ENCODE results near the gene GNB1. TPM values are rescaled to one million over a fixed set of nuclear protein-coding genes. Genes with fewer than 3 reads are reported as not detected.

GNB1 gene
- total RNA-seq, 1 donor from 2014 or later: 427 TPM

- H3K27me3 Mint-ChIP-seq (ENCODE audit: unreplicated experiment): peaks cover 13% of the 10 kb centered on the region
- no peak for TF ChIP-seq CTCF (IDR thresholded peaks at IDR 0.05; ENCODE audit: unreplicated experiment)
- H3K36me3 Mint-ChIP-seq (ENCODE audit: low read depth, unreplicated experiment): peaks cover 53% of the 10 kb centered on the region
- H3K27ac Mint-ChIP-seq (ENCODE audit: unreplicated experiment): no peak overlapping the region
- no peak for DNase-seq (ENCODE audit: low spot score)
- peaks cover 41% of the 10 kb centered on the region for H3K4me1 Mint-ChIP-seq (ENCODE audit: unreplicated experiment)
- no peak overlapping the region for H3K4me3 Mint-ChIP-seq (ENCODE audit: unreplicated experiment)
- H3K9me3 Mint-ChIP-seq (ENCODE audit: unreplicated experiment): no peaks in the 10 kb centered on the region
Observed at GRCh38 chr1:1875932-1876331, 15.0 kb downstream of the GNB1 start.

- Mint-ChIP-seq H3K4me1 (ENCODE audit: unreplicated experiment) (peaks cover 45% of the 10 kb centered on the region), H3K27ac (ENCODE audit: unreplicated experiment) (no peak overlapping the region), H3K4me3 (ENCODE audit: unreplicated experiment) (no peak overlapping the region), H3K36me3 (ENCODE audit: low read depth, unreplicated experiment) (peaks cover 49% of the 10 kb centered on the region), H3K9me3 (ENCODE audit: unreplicated experiment) (no peaks in the 10 kb centered on the region), H3K27me3 (ENCODE audit: unreplicated experiment) (peaks cover 8% of the 10 kb centered on the region)
- no peak for DNase-seq (ENCODE audit: low spot score)
- no peak for TF ChIP-seq CTCF (IDR thresholded peaks at IDR 0.05; ENCODE audit: unreplicated experiment)
Observed at GRCh38 chr1:1874901-1875300, 16.0 kb downstream of the GNB1 start.

- no peak for TF ChIP-seq CTCF (IDR thresholded peaks at IDR 0.05; ENCODE audit: unreplicated experiment)
- peaks cover 8% of the 10 kb centered on the region for H3K27me3 Mint-ChIP-seq (ENCODE audit: unreplicated experiment)
- H3K9me3 Mint-ChIP-seq (ENCODE audit: unreplicated experiment): no peaks in the 10 kb centered on the region
- peaks cover 45% of the 10 kb centered on the region for H3K4me1 Mint-ChIP-seq (ENCODE audit: unreplicated experiment)
- no peak overlapping the region for H3K4me3 Mint-ChIP-seq (ENCODE audit: unreplicated experiment)
- H3K27ac Mint-ChIP-seq (ENCODE audit: unreplicated experiment): no peak overlapping the region
- DNase-seq (ENCODE audit: low spot score): no peak
- peaks cover 38% of the 10 kb centered on the region for H3K36me3 Mint-ChIP-seq (ENCODE audit: low read depth, unreplicated experiment)
Observed at GRCh38 chr1:1873186-1873585, 17.7 kb downstream of the GNB1 start.

- H3K27ac Mint-ChIP-seq (ENCODE audit: unreplicated experiment): peak overlapping the region; percentile 6
- peaks cover 34% of the 10 kb centered on the region for H3K36me3 Mint-ChIP-seq (ENCODE audit: low read depth, unreplicated experiment)
- peak overlapping the region; percentile 12 for H3K4me3 Mint-ChIP-seq (ENCODE audit: unreplicated experiment)
- DNase-seq (ENCODE audit: low spot score): no peak
- peaks cover 8% of the 10 kb centered on the region for H3K27me3 Mint-ChIP-seq (ENCODE audit: unreplicated experiment)
- peaks cover 39% of the 10 kb centered on the region for H3K4me1 Mint-ChIP-seq (ENCODE audit: unreplicated experiment)
- H3K9me3 Mint-ChIP-seq (ENCODE audit: unreplicated experiment): no peaks in the 10 kb centered on the region
- no peak for TF ChIP-seq CTCF (IDR thresholded peaks at IDR 0.05; ENCODE audit: unreplicated experiment)
Observed at GRCh38 chr1:1872329-1872994, 18.4 kb downstream of the GNB1 start.

GRCh38 chr1:1869469-1869868 is 21.4 kb downstream of the GNB1 start:
- Mint-ChIP-seq H3K36me3 (ENCODE audit: low read depth, unreplicated experiment) (peaks cover 18% of the 10 kb centered on the region), H3K4me3 (ENCODE audit: unreplicated experiment) (no peak overlapping the region), H3K27me3 (ENCODE audit: unreplicated experiment) (peaks cover 8% of the 10 kb centered on the region), H3K9me3 (ENCODE audit: unreplicated experiment) (no peaks in the 10 kb centered on the region), H3K27ac (ENCODE audit: unreplicated experiment) (peak overlapping the region; percentile 86), H3K4me1 (ENCODE audit: unreplicated experiment) (peaks cover 34% of the 10 kb centered on the region)
- DNase-seq (ENCODE audit: low spot score): no peak
- TF ChIP-seq CTCF (IDR thresholded peaks at IDR 0.05; ENCODE audit: unreplicated experiment): no peak

Data from endothelial cell (in vitro differentiated cells).